ENCODE measurements around the gene ERBB4. TPM values are rescaled to one million over a fixed set of nuclear protein-coding genes. Genes with fewer than 3 reads are reported as not detected.

Gene ERBB4
- total RNA-seq, 1 experiment from 2014 or later: not detected

GRCh38 chr2:211380041-211380440 is 1158.6 kb downstream of the ERBB4 start:
- no peak overlapping the region for H3K4me3 Mint-ChIP-seq (ENCODE audit: unreplicated experiment)
- ChIA-PET POLR2A (interaction anchor here (0.7 kb wide), 1 partner anchor 82 kb away, joined by 3 read pairs; no protein-coding TSS in a partner anchor), CTCF (no interaction called here)
- no peaks in the 10 kb centered on the region for H3K36me3 Mint-ChIP-seq (ENCODE audit: insufficient read depth, unreplicated experiment)
- no peak for TF ChIP-seq CTCF (IDR thresholded peaks at IDR 0.05; ENCODE audit: unreplicated experiment)
- no peak for DNase-seq (ENCODE audit: unreplicated experiment)
- no TSS peak for BruUV-seq (replicated peaks)
- intact Hi-C loops (cut with micrococcal nuclease): no loop called here
- H3K4me1 Mint-ChIP-seq (ENCODE audit: insufficient read depth, unreplicated experiment): no peaks in the 10 kb centered on the region
- H3K27ac Mint-ChIP-seq (ENCODE audit: low read depth, unreplicated experiment): no peak overlapping the region
- peaks cover 53% of the 10 kb centered on the region for H3K27me3 Mint-ChIP-seq (ENCODE audit: insufficient read depth, unreplicated experiment)
- H3K9me3 Mint-ChIP-seq (ENCODE audit: unreplicated experiment): no peaks in the 10 kb centered on the region

GRCh38 chr2:211376410-211376809 is 1162.2 kb downstream of the ERBB4 start:
- DNase-seq (ENCODE audit: unreplicated experiment): no peak
- no peaks in the 10 kb centered on the region for H3K36me3 Mint-ChIP-seq (ENCODE audit: insufficient read depth, unreplicated experiment)
- intact Hi-C loops (cut with micrococcal nuclease): no loop called here
- POLR2A ChIA-PET: no interaction called here
- H3K9me3 Mint-ChIP-seq (ENCODE audit: unreplicated experiment): no peaks in the 10 kb centered on the region
- BruUV-seq (replicated peaks): no TSS peak
- peaks cover 55% of the 10 kb centered on the region for H3K27me3 Mint-ChIP-seq (ENCODE audit: insufficient read depth, unreplicated experiment)
- CTCF ChIA-PET: no interaction called here
- no peak overlapping the region for H3K4me3 Mint-ChIP-seq (ENCODE audit: unreplicated experiment)
- H3K4me1 Mint-ChIP-seq (ENCODE audit: insufficient read depth, unreplicated experiment): no peaks in the 10 kb centered on the region
- H3K27ac Mint-ChIP-seq (ENCODE audit: low read depth, unreplicated experiment): no peak overlapping the region
- TF ChIP-seq CTCF (IDR thresholded peaks at IDR 0.05; ENCODE audit: unreplicated experiment): no peak

- Mint-ChIP-seq H3K9me3 (ENCODE audit: unreplicated experiment) (no peaks in the 10 kb centered on the region), H3K27ac (ENCODE audit: low read depth, unreplicated experiment) (no peak overlapping the region), H3K27me3 (ENCODE audit: insufficient read depth, unreplicated experiment) (peaks cover 43% of the 10 kb centered on the region), H3K36me3 (ENCODE audit: insufficient read depth, unreplicated experiment) (no peaks in the 10 kb centered on the region), H3K4me1 (ENCODE audit: insufficient read depth, unreplicated experiment) (no peaks in the 10 kb centered on the region), H3K4me3 (ENCODE audit: unreplicated experiment) (no peak overlapping the region)
- intact Hi-C loops (cut with micrococcal nuclease): no loop called here
- ChIA-PET POLR2A (no interaction called here), CTCF (interaction anchor here (0.5 to 0.9 kb wide), 3 partner anchors 9 to 415 kb away, joined by 3 read pairs; no protein-coding TSS in a partner anchor)
- no peak for TF ChIP-seq CTCF (IDR thresholded peaks at IDR 0.05; ENCODE audit: unreplicated experiment)
- DNase-seq (ENCODE audit: unreplicated experiment): no peak
- no TSS peak for BruUV-seq (replicated peaks)
Measured at GRCh38 chr2:211373203-211373602, 1165.4 kb downstream of the ERBB4 start.

GRCh38 chr2:211371465-211371864 is 1167.1 kb downstream of the ERBB4 start:
- no peaks in the 10 kb centered on the region for H3K9me3 Mint-ChIP-seq (ENCODE audit: unreplicated experiment)
- no peak for TF ChIP-seq CTCF (IDR thresholded peaks at IDR 0.05; ENCODE audit: unreplicated experiment)
- no peaks in the 10 kb centered on the region for H3K36me3 Mint-ChIP-seq (ENCODE audit: insufficient read depth, unreplicated experiment)
- H3K4me3 Mint-ChIP-seq (ENCODE audit: unreplicated experiment): no peak overlapping the region
- intact Hi-C loops (cut with micrococcal nuclease): no loop called here
- CTCF ChIA-PET: no interaction called here
- H3K27me3 Mint-ChIP-seq (ENCODE audit: insufficient read depth, unreplicated experiment): peaks cover 25% of the 10 kb centered on the region
- DNase-seq (ENCODE audit: unreplicated experiment): no peak
- no TSS peak for BruUV-seq (replicated peaks)
- POLR2A ChIA-PET: no interaction called here
- H3K27ac Mint-ChIP-seq (ENCODE audit: low read depth, unreplicated experiment): no peak overlapping the region
- H3K4me1 Mint-ChIP-seq (ENCODE audit: insufficient read depth, unreplicated experiment): peaks cover 7% of the 10 kb centered on the region
